NT2/D1 (cell line): Measurements from ENCODE around the gene PARP3.

Experiments
- SUZ12 ChIP-seq: IDR thresholded peaks from 2 replicates; pipeline ENCODE4 v1.6.1; 2011; ENCODE audit not compliant: insufficient read length, insufficient read depth; ENCODE audit errors: extremely low read depth
- YY1 ChIP-seq: IDR thresholded peaks from 2 replicates; pipeline ENCODE4 v1.6.1; 2011; ENCODE audit not compliant: insufficient read length, insufficient read depth
- ZNF274 ChIP-seq: IDR thresholded peaks from 2 replicates; pipeline ENCODE4 v1.6.1; 2011; ENCODE audit warnings: mild to moderate bottlenecking, low read depth, low read length

DNA sequence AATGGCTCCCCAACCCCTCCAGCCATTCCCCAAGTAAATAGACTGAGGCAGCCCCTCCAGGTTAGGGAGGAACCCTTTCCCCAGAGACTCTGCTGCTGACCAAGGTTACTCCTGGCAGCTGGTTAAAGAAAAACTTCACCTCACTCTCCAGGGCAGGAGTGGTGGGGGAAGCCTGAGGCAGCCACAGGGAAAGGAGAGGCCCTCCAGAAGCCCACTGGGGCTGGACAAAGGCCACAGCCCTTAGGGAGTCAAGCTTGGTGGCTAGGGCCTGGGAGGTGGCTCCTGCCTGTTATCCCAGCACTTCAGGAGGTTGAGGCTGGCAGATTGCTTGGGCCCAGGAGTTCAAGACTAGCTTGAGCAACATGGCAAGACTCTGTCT is 42.1 kb downstream of the PARP3 start:
- no peak for TF ChIP-seq YY1
- no peak for TF ChIP-seq ZNF274
- no peak for TF ChIP-seq SUZ12
